Measurements from ENCODE around the gene TEX51.

The TEX51 gene

DNA sequence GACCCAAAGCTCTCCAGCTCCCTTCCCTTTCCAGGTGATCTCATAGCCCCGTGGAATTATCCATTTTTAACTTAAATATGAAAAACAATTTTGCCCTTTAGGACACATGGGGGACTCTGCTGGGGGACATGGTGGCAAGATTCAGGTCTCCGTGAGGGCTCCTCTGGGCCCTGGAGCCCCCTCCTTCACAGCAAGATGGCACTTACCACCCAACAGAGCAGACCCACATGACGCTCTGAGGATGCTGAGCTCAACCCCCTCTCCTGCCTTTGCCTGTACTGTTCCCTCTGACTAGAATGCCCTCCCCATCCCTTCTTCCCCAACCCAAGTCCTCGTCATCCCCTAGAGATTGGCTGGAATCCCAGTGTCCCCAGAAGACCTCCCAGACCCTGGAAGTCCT lies 17.2 kb downstream of the TEX51 start:
- no peak for DNase-seq

DNA sequence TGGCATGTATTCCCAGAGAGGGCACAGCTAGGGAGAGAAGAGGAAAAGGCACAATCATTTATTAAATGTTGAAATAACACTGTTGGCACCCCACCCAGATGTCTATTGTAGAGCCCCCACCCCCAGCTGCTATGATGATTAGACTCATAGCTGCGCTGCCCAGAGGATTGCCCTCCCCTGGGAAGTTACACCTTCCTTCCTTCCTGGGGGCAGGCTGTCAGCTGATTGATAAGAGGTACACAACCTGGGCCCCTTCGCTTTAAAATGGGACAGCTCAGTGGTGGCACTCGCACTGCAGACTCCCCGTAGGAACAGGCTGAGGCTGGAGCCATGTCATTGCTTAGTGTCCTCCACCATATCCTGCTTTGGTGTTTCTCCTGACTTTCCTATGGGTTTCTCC lies 18.1 kb downstream of the TEX51 start:
- no peak for DNase-seq

DNA sequence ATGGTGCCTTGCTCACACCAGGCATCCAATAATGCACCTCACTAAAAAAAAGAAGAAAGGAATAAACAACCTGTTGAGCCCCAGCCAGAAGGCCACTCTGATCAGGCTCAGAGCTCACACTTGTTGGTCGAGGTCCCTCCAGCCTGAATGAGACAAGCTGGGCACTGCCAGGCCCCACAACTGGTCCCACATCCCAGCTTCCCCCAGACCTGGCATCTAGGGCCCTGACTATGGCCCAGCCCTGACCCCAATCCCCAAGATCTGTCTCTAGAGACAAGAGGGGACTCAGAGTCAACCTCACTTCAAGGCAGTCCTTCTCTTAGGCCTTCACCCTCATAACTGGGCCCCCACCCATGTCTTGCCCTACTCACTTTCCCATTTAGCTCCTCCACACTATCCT lies 22.4 kb downstream of the TEX51 start:
- DNase-seq: no peak

DNA sequence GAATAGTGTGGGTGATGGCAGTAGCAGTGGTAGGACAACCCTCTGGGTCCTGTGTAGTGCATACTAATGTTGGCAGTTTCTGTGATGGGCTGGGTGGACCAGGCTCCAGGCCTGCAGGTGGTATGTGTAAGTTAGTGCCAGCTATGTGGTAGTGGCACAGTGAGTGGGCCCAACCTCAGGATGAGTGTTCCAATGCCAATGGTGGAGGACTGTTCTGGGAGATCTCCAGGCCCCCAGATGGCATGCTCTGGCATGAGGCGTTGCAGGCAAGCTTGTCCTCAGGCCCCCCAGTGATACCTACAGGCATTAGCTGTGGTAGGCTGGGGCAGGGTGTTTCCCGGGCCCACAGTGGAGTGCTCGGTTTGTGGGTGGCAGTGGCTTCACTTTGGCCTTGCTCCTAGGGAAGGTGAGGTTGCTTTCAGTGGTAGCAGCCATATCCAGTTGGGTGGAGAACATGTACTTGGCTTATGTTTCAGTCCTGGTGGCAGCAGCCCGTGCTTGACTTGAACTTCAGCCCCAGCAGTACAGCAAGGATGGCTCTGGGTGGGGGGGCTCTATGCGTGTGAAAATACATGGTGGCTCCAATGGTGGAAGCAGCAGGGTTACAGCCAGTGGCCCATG lies 32.4 kb downstream of the TEX51 start:
- DNase-seq: no peak

DNA sequence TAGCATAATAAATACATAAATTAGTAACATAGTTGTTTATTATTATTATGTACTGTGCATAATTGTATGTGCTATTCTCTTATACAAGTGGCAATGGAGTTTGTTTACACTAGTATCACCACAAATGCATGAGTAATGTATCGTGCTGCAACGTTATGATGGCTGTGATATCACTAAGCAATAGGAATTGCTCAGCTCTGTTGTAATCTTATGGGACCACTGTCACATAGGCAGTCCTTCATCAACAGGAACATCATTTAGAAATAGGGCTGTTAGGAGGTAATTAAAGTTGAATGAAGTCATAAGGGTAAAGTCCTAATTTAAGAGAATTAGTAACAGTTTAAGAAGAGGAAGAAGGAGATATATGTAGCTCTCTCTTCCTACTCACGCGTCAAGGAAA lies 33.8 kb downstream of the TEX51 start:
- no peak for DNase-seq

DNA sequence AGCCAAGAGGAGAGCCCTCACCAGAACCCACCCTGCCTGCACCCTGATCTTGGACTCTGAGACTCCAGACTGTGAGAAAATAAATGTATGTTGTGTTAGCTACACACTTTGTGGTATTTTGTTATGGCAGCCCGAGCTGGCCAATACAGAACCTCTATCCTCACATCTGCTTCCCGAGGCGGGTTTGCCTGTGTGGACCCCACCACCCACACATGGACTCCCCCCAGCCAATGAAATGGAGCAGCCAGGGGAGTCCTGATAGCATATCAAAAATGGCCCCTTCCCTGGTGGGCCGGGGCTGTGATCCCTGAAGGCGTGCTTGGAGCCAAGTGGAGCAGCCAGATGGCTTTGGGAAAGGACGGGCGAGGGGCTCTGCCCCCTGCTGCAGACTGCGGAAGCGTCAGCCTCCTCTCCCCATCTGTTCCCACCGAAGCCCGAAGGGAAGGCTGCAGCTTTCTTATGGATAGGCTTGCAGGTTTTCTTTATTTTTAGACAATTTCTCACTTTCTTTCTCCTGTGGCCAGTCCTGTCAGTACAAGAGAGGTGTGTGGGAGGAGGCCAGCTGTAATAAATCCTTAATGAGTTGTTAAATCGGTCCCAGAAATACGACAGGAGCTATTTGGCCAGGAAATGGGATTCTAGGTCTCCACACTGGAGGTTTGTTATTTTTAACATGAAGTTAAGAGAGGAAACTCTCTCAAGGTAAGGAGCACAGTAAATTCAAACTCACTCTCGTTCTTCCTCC lies 34.4 kb downstream of the TEX51 start:
- no peak for DNase-seq

DNA sequence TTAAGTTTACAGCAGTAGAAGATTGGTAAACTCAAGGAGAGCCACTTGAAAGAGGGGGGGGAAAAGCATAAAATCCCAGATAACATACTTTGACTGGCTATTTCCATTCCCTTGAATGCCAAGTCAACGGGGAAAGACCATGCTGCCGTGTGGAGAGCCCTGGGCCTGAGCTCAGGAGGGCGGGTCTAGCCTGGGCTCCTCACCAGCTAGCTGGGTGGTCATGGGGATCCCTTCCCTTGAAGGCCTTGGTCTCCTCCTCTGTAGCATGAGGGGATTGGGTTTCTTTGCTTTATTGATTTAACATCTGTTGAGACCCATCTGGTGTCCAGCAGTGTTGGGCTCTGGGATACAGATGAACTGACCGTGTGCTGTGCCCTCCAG lies 35.0 kb downstream of the TEX51 start:
- DNase-seq: no peak

DNA sequence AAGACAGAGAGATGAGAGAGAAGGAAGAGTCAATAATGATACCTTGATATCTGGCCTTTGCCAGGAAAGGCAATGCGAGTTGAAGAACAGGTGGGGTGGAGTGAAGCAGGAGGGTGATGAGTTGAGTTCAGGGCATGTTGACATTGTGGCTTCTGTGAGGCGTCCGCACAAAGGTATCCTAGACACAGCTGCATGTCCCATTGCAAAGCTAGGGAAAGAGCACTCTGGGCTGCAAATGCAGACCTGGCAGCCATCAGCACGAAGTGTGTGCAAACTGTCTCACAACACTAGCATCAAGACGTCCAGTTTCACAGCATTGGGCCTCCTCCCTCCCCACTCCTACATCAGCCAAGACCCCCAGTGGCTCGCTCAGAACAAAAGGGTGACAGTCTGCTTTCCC lies 36.1 kb downstream of the TEX51 start:
- DNase-seq: no peak

DNA sequence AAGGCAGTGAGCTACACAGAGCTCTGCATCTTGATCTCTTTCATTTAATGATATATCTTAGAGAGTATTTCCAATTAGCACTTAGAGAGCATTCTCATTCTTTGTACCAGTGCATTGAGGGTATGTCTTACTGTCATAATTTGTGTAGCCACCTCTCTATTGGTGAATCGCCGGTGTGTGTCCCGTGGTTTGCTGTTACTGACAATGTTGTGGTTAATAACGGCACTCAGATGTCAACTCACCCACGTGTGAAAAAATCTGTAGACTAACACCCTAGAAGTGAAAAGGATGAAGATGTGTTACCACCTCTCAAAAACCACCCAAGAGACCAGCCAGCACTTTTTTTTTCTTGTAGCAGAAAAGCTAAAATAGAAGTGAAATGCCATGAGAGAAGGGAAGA lies 37.1 kb downstream of the TEX51 start:
- DNase-seq: no peak

DNA sequence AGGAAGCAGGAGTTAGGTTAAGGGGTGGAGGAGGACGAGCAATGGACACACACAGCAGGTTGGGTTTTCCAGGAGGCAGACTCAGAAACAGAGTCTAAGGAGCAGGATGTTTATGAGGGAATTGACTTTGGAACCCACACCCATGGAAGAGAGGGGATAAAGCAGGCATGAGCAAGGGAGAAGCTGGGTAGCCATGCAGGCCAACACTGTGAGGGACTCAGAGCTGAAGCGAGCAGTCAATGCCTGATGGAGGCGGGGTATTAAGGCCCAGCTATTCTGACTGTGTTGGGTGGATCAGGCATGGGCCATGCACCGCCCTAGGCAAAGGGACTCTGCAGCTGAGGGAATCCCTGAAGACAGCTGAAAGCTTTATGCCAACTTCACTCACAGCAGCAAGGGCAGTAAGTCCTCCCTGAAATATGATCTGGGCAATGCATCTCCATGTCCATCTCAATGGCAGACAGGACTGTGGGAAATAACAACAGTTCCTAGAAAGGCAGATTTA lies 37.6 kb downstream of the TEX51 start:
- no peak for DNase-seq

DNA sequence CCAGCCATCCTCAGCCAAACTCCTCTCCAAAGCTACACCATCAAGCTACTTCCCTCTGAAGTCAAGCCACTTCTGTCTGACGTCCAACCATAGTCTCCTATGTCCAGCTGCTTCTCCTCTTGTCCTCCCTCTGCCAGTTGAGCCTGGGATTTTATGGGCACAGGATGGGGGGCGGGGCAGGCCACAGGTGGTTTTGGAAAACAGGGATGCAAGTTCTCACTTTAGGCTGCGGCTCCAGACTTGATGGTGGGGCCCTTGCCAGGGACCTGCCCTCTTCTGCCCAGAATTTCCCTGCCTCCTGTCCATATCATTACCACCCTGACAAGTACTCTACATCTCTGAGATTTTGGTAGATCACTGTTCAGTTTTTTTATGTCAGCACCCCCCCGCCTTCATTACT lies 41.6 kb downstream of the TEX51 start:
- DNase-seq: no peak

DNA sequence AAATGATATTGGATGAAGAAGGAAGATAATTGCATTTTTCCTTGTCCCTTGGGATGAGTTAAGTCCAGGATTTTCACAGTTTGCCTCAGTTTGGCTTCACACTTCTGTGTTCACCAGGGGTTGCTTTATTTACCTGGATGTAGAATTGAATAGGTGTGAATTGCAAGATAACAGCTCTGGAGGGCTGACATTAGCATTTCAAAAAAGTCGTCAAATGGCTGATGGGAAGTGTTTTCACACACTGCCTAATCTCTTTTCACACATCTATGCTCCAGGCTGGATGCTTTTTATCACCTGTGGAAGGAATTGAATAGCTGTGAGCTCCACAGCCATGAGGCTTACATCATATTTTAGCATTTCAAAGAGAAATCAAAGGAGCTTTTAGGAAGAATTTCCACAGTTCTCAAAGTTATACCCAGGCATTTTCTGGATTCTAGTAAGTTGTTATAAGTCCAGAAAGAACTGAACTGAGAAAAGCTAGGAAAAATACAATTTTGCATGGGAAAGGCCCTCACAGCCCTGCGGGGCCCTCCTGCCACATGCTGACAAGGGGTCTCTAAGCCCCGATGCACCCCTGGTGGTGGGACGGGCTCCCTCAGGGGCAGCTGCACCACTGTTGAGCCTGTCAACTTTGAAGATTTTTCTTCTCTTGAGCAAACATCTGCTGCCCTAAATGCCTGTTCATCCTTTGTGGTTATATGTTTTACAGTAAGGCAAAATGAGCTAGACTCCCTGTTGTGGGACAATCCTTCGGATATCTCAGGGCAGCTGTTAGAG lies 43.9 kb downstream of the TEX51 start:
- DNase-seq: no peak

DNA sequence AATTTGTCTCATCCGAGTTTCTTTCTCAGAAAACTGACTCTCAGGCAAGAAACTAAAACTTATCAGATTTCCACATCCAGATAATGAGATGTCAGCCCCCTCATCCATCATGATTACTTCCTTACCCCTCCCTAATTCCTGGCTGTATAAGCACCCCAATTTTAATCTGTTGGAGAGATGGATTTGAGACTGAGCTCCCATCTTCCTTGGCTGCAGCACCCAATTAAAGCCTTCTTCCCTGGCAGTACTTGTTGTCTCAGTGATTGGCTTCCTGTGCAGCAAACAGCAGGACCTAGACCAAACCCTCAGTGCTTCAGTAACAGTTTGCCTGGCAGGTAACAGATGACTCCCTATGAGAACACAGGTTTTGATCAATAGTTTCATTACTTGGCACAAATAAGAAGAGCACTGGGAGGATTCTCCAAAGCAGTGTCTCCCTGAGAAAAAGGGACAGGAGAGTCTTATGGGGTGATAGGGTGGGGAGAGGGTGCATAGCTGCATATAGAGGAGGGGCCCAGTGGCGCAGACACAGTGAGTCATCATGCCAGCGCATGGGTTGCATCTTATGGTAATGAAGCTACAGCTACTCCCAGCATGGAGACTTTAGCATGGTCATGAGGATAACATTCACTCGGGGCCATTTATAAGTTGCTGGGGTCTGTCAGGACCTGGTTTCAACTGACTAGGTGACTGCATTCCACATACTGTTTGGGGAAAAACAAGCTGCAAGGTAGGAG lies 45.1 kb downstream of the TEX51 start:
- no peak for DNase-seq

DNA sequence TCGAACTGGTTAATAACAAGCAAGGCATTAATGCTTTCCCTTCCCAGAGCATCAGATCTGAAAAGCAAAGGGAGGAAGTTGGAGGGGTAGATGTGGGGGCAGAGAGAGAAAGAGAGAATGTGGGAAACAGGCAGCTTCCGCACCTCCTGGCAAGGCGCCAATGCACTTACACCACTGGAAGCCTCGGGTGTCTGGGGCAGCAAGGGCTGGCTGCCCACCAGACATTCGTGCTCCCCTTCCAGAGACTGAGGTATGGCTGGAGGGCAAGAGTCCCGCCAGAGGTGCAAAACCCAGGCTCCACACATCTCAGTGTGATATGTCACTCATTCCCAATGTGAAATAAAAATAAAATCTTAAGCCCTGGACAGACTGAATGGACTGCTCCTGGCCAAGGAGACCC lies 46.4 kb downstream of the TEX51 start:
- no peak for DNase-seq

DNA sequence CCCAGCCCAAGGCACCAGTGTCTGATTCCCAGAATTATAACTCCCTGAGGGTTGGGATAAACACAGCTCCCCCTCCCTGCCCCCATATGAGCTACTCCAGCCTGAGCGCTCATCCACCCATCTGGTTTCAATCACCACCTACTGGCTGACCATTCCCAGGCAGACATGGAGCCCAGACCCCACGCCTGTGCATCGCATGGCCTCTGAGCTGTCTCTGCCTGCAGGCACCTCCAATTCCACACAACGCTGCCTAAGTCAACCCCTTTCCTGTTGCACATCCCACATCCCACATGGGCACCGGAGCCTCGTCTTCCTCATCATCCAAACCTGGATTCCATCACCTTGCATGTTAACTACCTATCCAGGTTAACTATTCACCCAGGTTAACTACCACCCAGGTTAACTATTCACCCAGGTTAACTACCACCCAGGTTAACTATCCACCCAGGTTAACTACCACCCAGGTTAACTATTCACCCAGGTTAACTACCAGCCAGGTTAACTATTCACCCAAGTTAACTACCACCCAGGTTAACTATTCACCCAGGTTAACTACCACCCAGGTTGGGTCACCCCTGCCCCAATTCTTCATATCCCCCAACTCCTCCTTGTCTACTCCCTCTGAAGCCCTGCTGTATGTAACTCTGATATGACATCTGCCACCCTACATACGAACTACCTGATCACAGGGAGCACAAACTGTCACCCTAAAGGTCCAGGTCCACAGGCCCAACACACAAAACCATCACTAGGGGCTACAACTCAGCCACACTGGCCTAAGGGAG lies 47.8 kb downstream of the TEX51 start:
- DNase-seq: no peak

DNA sequence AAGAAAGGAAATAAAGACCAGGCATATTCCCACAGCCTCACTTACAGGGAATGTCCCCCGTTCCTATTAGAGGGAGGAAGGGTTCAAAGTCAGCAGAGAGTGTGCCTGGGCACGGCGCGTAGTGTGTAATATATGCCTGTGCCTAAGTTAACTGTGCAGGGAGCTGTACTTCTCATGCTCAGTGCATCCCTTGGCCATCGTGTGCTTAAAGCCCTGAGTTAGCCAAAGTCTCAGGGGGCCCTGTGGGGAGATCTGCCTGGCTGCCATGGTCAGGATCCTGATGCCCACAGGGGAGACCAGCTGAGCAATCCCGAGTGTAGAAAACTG lies 48.4 kb downstream of the TEX51 start:
- no peak for DNase-seq

DNA sequence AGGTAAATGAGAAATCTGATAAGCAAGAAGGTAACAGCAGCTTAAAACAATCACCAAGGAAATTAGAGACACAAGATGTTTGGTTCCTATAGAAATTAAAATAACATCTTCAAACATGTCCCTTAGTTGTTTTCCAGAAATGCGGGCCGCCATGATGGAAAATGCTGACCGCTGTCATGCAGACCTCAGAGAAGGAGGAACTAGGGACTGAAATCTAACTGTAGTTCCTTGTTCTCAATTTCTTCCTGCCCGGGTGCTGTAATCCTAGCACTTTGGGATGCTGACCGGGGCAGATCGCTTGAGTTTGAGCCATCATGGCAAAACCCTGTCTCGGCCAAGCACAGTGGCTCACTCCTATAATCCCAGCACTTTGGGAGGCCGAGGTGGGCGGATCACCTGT lies 51.1 kb downstream of the TEX51 start:
- no peak for DNase-seq

DNA sequence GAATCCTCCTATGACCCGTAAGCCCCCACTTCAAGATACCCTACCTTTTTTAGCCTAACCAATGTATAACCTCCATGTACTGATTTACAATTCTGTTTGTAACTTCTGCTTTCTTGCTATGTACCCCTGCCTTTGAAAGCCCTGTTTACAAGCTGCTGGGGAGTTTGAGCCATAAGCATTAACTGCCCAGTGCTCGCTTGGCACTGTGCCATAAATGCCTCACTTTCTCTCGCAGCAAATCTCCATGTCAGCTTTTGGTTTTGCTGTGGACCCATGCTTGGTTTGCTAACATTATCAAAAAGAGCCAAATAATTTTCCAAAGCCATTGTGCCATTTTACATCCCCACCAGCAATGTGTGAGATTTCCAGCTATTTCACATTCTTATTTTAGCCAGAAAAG lies 51.8 kb downstream of the TEX51 start:
- DNase-seq: no peak
